HEK293 (cell line): ENCODE data around the gene CCDC85C.

ENCODE experiments used
- GLIS1 ChIP-seq: fragments of 450-650 bp; formaldehyde crosslinking; IDR thresholded peaks from 2 replicates; pipeline ENCODE4 v1.5.1; 2016; ENCODE audit warnings: missing biosample characterization, missing genetic modification characterization
- KLF17 ChIP-seq: fragments of 450-650 bp; formaldehyde crosslinking; IDR thresholded peaks from 2 replicates; pipeline ENCODE4 v1.5.1; 2016; ENCODE audit warnings: missing biosample characterization, missing genetic modification characterization
- SALL2 ChIP-seq: fragments of 450-650 bp; formaldehyde crosslinking; IDR thresholded peaks from 2 replicates; pipeline ENCODE4 v1.5.0; 2017; ENCODE audit warnings: missing biosample characterization, mild to moderate bottlenecking, missing genetic modification characterization, borderline replicate concordance
- SCRT2 ChIP-seq: fragments of 450-650 bp; formaldehyde crosslinking; IDR thresholded peaks from 2 replicates; pipeline ENCODE4 v1.5.1; 2016; ENCODE audit warnings: missing biosample characterization, missing genetic modification characterization
- SP7 ChIP-seq: fragments of 450-650 bp; formaldehyde crosslinking; IDR thresholded peaks from 2 replicates; pipeline ENCODE4 v1.5.1; 2016; ENCODE audit warnings: missing biosample characterization, missing genetic modification characterization
- TRIM28 ChIP-seq: IDR thresholded peaks from 2 replicates; pipeline ENCODE4 v1.6.1; 2011; ENCODE audit warnings: low read length, control low read depth, borderline replicate concordance
- ZFP3 ChIP-seq: fragments of 450-650 bp; formaldehyde crosslinking; IDR thresholded peaks from 2 replicates; pipeline ENCODE4 v1.5.1; 2016; ENCODE audit warnings: low read depth, missing biosample characterization, missing genetic modification characterization
- ZNF175 ChIP-seq: fragments of 450-650 bp; formaldehyde crosslinking; IDR thresholded peaks from 2 replicates; pipeline ENCODE4 v1.5.1; 2016; ENCODE audit warnings: missing biosample characterization, missing genetic modification characterization
- ZNF2 ChIP-seq: fragments of 450-650 bp; formaldehyde crosslinking; IDR thresholded peaks from 2 replicates; pipeline ENCODE4 v1.5.1; 2016; ENCODE audit warnings: missing biosample characterization, missing genetic modification characterization
- ZNF221 ChIP-seq: fragments of 450-650 bp; formaldehyde crosslinking; IDR thresholded peaks from 2 replicates; pipeline ENCODE4 v1.5.1; 2017; ENCODE audit warnings: missing biosample characterization, missing genetic modification characterization, borderline replicate concordance
- ZNF555 ChIP-seq: fragments of 450-650 bp; formaldehyde crosslinking; conservative IDR thresholded peaks from 2 replicates; pipeline ENCODE4 v1.5.1; 2017; ENCODE audit warnings: missing biosample characterization, mild to moderate bottlenecking, missing genetic modification characterization, inconsistent platforms
- ZNF560 ChIP-seq: fragments of 450-650 bp; formaldehyde crosslinking; IDR thresholded peaks from 2 replicates; pipeline ENCODE4 v1.5.1; 2017; ENCODE audit warnings: missing biosample characterization, missing genetic modification characterization, borderline replicate concordance
- ZNF621 ChIP-seq: fragments of 450-650 bp; formaldehyde crosslinking; IDR thresholded peaks from 2 replicates; pipeline ENCODE4 v1.5.1; 2017; ENCODE audit warnings: missing biosample characterization, missing genetic modification characterization
- ZNF629 ChIP-seq: fragments of 450-650 bp; formaldehyde crosslinking; IDR thresholded peaks from 2 replicates; pipeline ENCODE4 v1.5.1; 2017; ENCODE audit warnings: missing biosample characterization, missing genetic modification characterization
- ZNF639 ChIP-seq: fragments of 450-650 bp; formaldehyde crosslinking; IDR thresholded peaks from 2 replicates; pipeline ENCODE4 v1.5.1; 2016; ENCODE audit warnings: missing biosample characterization, missing genetic modification characterization
- ZNF692 ChIP-seq: fragments of 450-650 bp; formaldehyde crosslinking; IDR thresholded peaks from 2 replicates; pipeline ENCODE4 v1.5.1; 2016; ENCODE audit warnings: missing biosample characterization, missing genetic modification characterization
- ZNF701 ChIP-seq: fragments of 450-650 bp; formaldehyde crosslinking; IDR thresholded peaks from 2 replicates; pipeline ENCODE4 v1.5.1; 2016; ENCODE audit warnings: missing biosample characterization, missing genetic modification characterization
- ZNF747 ChIP-seq: fragments of 450-650 bp; formaldehyde crosslinking; IDR thresholded peaks from 2 replicates; pipeline ENCODE4 v1.5.1; 2016; ENCODE audit warnings: missing biosample characterization, missing genetic modification characterization
- ZNF776 ChIP-seq: fragments of 450-650 bp; formaldehyde crosslinking; IDR thresholded peaks from 2 replicates; pipeline ENCODE4 v1.5.0; 2017; ENCODE audit warnings: missing biosample characterization, missing genetic modification characterization, borderline replicate concordance
- ZNF777 ChIP-seq: fragments of 450-650 bp; formaldehyde crosslinking; IDR thresholded peaks from 2 replicates; pipeline ENCODE4 v1.5.1; 2017; ENCODE audit warnings: missing biosample characterization, missing genetic modification characterization, borderline replicate concordance
- TF ChIP-seq, protein P1 (sequence below): fragments of 450-650 bp; formaldehyde crosslinking; conservative IDR thresholded peaks from 2 replicates; pipeline ENCODE4 v1.5.1; 2016; ENCODE audit warnings: low read depth, missing biosample characterization, missing genetic modification characterization
- TF ChIP-seq, protein P2 (sequence below): fragments of 450-650 bp; formaldehyde crosslinking; IDR thresholded peaks from 2 replicates; pipeline ENCODE4 v1.5.1; 2016; ENCODE audit warnings: missing biosample characterization, missing genetic modification characterization
- TF ChIP-seq, protein P3 (sequence below): fragments of 450-650 bp; IDR thresholded peaks from 2 replicates; pipeline ENCODE4 v1.5.1; 2018; ENCODE audit warnings: missing biosample characterization, mild to moderate bottlenecking, missing genetic modification characterization
- TF ChIP-seq, protein P4 (sequence below): fragments of 450-650 bp; formaldehyde crosslinking; IDR thresholded peaks from 2 replicates; pipeline ENCODE4 v1.5.1; 2017; ENCODE audit warnings: missing biosample characterization, missing genetic modification characterization
- TF ChIP-seq, protein P5 (sequence below): fragments of 450-650 bp; formaldehyde crosslinking; IDR thresholded peaks from 2 replicates; pipeline ENCODE4 v1.5.1; 2016; ENCODE audit warnings: missing biosample characterization, missing genetic modification characterization

CCDC85C gene

DNA sequence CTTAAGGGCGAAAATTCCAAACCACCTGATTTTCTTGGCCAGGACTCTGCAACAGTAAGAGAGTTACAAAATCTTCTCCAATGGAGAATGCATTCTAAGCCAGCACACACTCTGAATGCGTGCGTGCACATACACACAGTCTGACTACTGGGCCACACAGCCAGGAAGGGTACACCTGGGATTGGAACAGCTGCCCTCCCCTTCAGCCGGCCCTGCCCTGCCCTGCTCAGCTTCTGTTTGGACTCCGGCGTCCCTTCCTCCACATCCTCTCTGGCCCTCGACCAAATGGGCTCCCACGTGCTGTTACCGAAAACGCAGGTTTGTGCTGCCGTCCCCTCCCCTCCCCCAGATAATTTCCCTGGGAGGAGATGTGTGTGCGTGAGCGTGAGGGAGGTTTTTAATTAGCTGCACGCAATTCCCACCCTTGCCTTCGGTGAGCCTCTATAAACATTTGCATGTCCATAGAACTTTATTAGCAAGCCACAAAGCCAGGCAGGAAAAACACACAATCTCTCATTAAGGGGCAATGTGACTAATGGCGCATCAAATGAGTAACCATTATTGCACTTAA is 79.8 kb downstream of the CCDC85C start (continued):
- TF ChIP-seq, protein P1, sequence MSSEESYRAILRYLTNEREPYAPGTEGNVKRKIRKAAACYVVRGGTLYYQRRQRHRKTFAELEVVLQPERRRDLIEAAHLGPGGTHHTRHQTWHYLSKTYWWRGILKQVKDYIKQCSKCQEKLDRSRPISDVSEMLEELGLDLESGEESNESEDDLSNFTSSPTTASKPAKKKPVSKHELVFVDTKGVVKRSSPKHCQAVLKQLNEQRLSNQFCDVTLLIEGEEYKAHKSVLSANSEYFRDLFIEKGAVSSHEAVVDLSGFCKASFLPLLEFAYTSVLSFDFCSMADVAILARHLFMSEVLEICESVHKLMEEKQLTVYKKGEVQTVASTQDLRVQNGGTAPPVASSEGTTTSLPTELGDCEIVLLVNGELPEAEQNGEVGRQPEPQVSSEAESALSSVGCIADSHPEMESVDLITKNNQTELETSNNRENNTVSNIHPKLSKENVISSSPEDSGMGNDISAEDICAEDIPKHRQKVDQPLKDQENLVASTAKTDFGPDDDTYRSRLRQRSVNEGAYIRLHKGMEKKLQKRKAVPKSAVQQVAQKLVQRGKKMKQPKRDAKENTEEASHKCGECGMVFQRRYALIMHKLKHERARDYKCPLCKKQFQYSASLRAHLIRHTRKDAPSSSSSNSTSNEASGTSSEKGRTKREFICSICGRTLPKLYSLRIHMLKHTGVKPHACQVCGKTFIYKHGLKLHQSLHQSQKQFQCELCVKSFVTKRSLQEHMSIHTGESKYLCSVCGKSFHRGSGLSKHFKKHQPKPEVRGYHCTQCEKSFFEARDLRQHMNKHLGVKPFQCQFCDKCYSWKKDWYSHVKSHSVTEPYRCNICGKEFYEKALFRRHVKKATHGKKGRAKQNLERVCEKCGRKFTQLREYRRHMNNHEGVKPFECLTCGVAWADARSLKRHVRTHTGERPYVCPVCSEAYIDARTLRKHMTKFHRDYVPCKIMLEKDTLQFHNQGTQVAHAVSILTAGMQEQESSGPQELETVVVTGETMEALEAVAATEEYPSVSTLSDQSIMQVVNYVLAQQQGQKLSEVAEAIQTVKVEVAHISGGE, result no peak
- TF ChIP-seq SCRT2 (tag by site-specific recombination) (no peak), ZNF776 (no peak), TRIM28 (no peak), ZNF555 (tag by site-specific recombination) (no peak), ZNF777 (tag by site-specific recombination) (no peak), ZNF639 (tag by site-specific recombination) (no peak), ZFP3 (tag by site-specific recombination) (no peak), ZNF560 (no peak), SALL2 (tag by site-specific recombination) (no peak), ZNF2 (tag by site-specific recombination) (no peak), ZNF701 (tag by site-specific recombination) (no peak), ZNF221 (tag by site-specific recombination) (no peak), SP7 (tag by site-specific recombination) (peak; percentile 81), KLF17 (tag by site-specific recombination) (peak; percentile 96), GLIS1 (tag by site-specific recombination) (peak; percentile 48), ZNF747 (tag by site-specific recombination) (no peak), ZNF621 (tag by site-specific recombination) (no peak), ZNF175 (tag by site-specific recombination) (no peak), ZNF629 (tag by site-specific recombination) (no peak), ZNF692 (tag by site-specific recombination) (no peak)
- TF ChIP-seq, protein P2, sequence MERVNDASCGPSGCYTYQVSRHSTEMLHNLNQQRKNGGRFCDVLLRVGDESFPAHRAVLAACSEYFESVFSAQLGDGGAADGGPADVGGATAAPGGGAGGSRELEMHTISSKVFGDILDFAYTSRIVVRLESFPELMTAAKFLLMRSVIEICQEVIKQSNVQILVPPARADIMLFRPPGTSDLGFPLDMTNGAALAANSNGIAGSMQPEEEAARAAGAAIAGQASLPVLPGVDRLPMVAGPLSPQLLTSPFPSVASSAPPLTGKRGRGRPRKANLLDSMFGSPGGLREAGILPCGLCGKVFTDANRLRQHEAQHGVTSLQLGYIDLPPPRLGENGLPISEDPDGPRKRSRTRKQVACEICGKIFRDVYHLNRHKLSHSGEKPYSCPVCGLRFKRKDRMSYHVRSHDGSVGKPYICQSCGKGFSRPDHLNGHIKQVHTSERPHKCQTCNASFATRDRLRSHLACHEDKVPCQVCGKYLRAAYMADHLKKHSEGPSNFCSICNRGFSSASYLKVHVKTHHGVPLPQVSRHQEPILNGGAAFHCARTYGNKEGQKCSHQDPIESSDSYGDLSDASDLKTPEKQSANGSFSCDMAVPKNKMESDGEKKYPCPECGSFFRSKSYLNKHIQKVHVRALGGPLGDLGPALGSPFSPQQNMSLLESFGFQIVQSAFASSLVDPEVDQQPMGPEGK (tag by site-specific recombination), result 0 out of 2 replicates have a peak, but pooled peaks have one; percentile 0
- TF ChIP-seq, protein P3, sequence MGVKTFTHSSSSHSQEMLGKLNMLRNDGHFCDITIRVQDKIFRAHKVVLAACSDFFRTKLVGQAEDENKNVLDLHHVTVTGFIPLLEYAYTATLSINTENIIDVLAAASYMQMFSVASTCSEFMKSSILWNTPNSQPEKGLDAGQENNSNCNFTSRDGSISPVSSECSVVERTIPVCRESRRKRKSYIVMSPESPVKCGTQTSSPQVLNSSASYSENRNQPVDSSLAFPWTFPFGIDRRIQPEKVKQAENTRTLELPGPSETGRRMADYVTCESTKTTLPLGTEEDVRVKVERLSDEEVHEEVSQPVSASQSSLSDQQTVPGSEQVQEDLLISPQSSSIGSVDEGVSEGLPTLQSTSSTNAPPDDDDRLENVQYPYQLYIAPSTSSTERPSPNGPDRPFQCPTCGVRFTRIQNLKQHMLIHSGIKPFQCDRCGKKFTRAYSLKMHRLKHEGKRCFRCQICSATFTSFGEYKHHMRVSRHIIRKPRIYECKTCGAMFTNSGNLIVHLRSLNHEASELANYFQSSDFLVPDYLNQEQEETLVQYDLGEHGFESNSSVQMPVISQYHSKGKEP (tag by site-specific recombination), result peak; percentile 47; the same call in 1 of the 2 replicates
- TF ChIP-seq, protein P4, sequence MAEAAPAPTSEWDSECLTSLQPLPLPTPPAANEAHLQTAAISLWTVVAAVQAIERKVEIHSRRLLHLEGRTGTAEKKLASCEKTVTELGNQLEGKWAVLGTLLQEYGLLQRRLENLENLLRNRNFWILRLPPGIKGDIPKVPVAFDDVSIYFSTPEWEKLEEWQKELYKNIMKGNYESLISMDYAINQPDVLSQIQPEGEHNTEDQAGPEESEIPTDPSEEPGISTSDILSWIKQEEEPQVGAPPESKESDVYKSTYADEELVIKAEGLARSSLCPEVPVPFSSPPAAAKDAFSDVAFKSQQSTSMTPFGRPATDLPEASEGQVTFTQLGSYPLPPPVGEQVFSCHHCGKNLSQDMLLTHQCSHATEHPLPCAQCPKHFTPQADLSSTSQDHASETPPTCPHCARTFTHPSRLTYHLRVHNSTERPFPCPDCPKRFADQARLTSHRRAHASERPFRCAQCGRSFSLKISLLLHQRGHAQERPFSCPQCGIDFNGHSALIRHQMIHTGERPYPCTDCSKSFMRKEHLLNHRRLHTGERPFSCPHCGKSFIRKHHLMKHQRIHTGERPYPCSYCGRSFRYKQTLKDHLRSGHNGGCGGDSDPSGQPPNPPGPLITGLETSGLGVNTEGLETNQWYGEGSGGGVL, result peak; percentile 57; the same call in 1 of the 2 replicates
- TF ChIP-seq, protein P5, sequence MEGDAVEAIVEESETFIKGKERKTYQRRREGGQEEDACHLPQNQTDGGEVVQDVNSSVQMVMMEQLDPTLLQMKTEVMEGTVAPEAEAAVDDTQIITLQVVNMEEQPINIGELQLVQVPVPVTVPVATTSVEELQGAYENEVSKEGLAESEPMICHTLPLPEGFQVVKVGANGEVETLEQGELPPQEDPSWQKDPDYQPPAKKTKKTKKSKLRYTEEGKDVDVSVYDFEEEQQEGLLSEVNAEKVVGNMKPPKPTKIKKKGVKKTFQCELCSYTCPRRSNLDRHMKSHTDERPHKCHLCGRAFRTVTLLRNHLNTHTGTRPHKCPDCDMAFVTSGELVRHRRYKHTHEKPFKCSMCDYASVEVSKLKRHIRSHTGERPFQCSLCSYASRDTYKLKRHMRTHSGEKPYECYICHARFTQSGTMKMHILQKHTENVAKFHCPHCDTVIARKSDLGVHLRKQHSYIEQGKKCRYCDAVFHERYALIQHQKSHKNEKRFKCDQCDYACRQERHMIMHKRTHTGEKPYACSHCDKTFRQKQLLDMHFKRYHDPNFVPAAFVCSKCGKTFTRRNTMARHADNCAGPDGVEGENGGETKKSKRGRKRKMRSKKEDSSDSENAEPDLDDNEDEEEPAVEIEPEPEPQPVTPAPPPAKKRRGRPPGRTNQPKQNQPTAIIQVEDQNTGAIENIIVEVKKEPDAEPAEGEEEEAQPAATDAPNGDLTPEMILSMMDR (tag by site-specific recombination), result no peak
